Measurements from ENCODE around the gene GSN.

- TF ChIP-seq CTCF (IDR thresholded peaks at IDR 0.05; ENCODE audit: low read depth, low read length, poor library complexity, severe bottlenecking) (no peak), EZH2phosphoT487 (IDR thresholded peaks at IDR 0.05; ENCODE audit: borderline replicate concordance, low read length) (no peak)
Observed at GRCh38 chr9:121269642-121270254, 1.8 kb downstream of the GSN start.
